H1 (cell line): ENCODE data around the gene GJA8. TPM values are rescaled to one million over a fixed set of nuclear protein-coding genes. Genes with fewer than 3 reads are reported as not detected.
"Not testable (repeated sequence)": the region's sequence is repeated elsewhere in the genome, so short reads cannot be mapped to it uniquely, and the experiment has no call there.

ENCODE experiments used
- CTCF ChIA-PET: fragments of 300-600 bp; sonication (Branson Sonifier 250); formaldehyde crosslinking; loops from one replicate; lab custom pipeline; 2021; ENCODE audit not compliant: partially characterized antibody; lab: Charles Lee
- POLR2A ChIA-PET: fragments of 300-600 bp; sonication (Branson Sonifier 250); formaldehyde crosslinking; loops from one replicate; lab custom pipeline; 2021; ENCODE audit warnings: inconsistent platforms; ENCODE audit not compliant: partially characterized antibody; lab: Charles Lee
- DNase-seq, 2 experiments: peaks; one replicate each; pipeline versions ENCODE4 v3.0.0 to v3.0.0-alpha.2; 2010 to 2022; ENCODE audit warnings: low spot score in 2 of 2, low read depth in 1 of 2, mixed read lengths in 1 of 2
- FAIRE-seq: peaks from 2 replicates; lab custom pipeline; 2011; peaks lifted over from hg19 to GRCh38; lab: Jason Lieb, UNC
- H2AFZ ChIP-seq: 2 replicates; pipeline ENCODE4 v1.8.1; 2012; ENCODE audit warnings: low read length, inconsistent platforms
- H2AK5ac ChIP-seq: 2 replicates; pipeline ENCODE4 v1.6.1; 2013; ENCODE audit warnings: low read depth, low read length
- H2BK120ac ChIP-seq: replicated peaks from 2 replicates; pipeline ENCODE3; 2013; ENCODE audit warnings: low read depth, low read length, inconsistent platforms
- H2BK12ac ChIP-seq: 2 replicates; pipeline ENCODE4 v1.6.1; 2013; ENCODE audit warnings: low read depth, low read length
- H2BK15ac ChIP-seq: 2 replicates; pipeline ENCODE4 v1.6.1; 2013; ENCODE audit warnings: low read length
- H2BK20ac ChIP-seq: 2 replicates; pipeline ENCODE4 v1.6.1; 2013; ENCODE audit warnings: low read length
- H2BK5ac ChIP-seq: 2 replicates; pipeline ENCODE4 v1.6.1; 2013; ENCODE audit warnings: low read depth, low read length
- H3K14ac ChIP-seq: 2 replicates; pipeline ENCODE4 v1.6.1; 2013; ENCODE audit warnings: inconsistent platforms; ENCODE audit not compliant: insufficient read length
- H3K18ac ChIP-seq: 2 replicates; pipeline ENCODE4 v1.6.1; 2013; ENCODE audit warnings: low read length; ENCODE audit errors: extremely low read depth
- H3K23ac ChIP-seq: 2 replicates; pipeline ENCODE4 v1.6.1; 2013; ENCODE audit warnings: inconsistent platforms; ENCODE audit not compliant: insufficient read length
- H3K23me2 ChIP-seq: 2 replicates; pipeline ENCODE4 v1.6.1; 2013; ENCODE audit warnings: low read depth, low read length
- H3K27ac ChIP-seq: 2 replicates; pipeline ENCODE4 v1.6.1; 2011; ENCODE audit warnings: low read depth, low read length, inconsistent platforms
- H3K27me3 ChIP-seq, 4 experiments: replicated peaks in 1 of 4; 1 replicate in 1 of 4; 2 replicates in 3 of 4; pipeline versions ENCODE4 v1.6.1 to v1.8.1; 2011 to 2013; ENCODE audit warnings: low read length in 3 of 4, mild to moderate bottlenecking in 3 of 4, inconsistent platforms in 2 of 4, mixed read lengths in 2 of 4, moderate library complexity in 1 of 4; ENCODE audit not compliant: control insufficient read depth in 3 of 4, insufficient read depth in 3 of 4; ENCODE audit errors: extremely low read depth in 1 of 4
- H3K36me3 ChIP-seq, 4 experiments: 2 replicates each; pipeline versions ENCODE4 v1.6.1 to v1.8.1; 2011 to 2013; ENCODE audit warnings: mild to moderate bottlenecking in 4 of 4, low read length in 3 of 4, moderate library complexity in 2 of 4, control low read depth in 1 of 4, inconsistent platforms in 1 of 4; ENCODE audit not compliant: insufficient read depth in 4 of 4, control insufficient read depth in 2 of 4
- H3K4ac ChIP-seq: replicated peaks from 2 replicates; pipeline ENCODE3; 2013; ENCODE audit warnings: low read length, low read depth, mixed read lengths, inconsistent platforms; ENCODE audit not compliant: insufficient read length
- H3K4me1 ChIP-seq, 4 experiments: replicated peaks in 1 of 4; 1 replicate in 1 of 4; 2 replicates in 3 of 4; pipeline versions ENCODE4 v1.6.1 to v1.8.1; 2011 to 2013; ENCODE audit warnings: low read length in 3 of 4, inconsistent platforms in 2 of 4, mixed read lengths in 1 of 4; ENCODE audit not compliant: insufficient read depth in 4 of 4, control insufficient read depth in 3 of 4
- H3K4me2 ChIP-seq, 2 experiments: 2 replicates each; pipeline versions ENCODE4 v1.6.1 to v1.8.1; 2011 to 2013; ENCODE audit warnings: low read depth in 2 of 2, low read length in 2 of 2, control low read depth in 1 of 2, inconsistent platforms in 1 of 2, mild to moderate bottlenecking in 1 of 2; ENCODE audit not compliant: insufficient read depth in 1 of 2
- H3K4me3 ChIP-seq, 4 experiments: fragments of 200-600, 300-600 bp in 1 of 4; sonication (generic), shearing (Covaris generic), sonication (Bioruptor Twin) in 1 of 4; 2 replicates each; pipeline versions ENCODE4 v1.5.1 to v1.8.1; 2011 to 2016; ENCODE audit warnings: low read length in 4 of 4, low read depth in 3 of 4, control low read depth in 2 of 4, inconsistent platforms in 2 of 4, mild to moderate bottlenecking in 2 of 4, mixed read lengths in 1 of 4, moderate library complexity in 1 of 4; ENCODE audit not compliant: insufficient read depth in 2 of 4; ENCODE audit errors: extremely low read depth in 1 of 4
- H3K56ac ChIP-seq: replicated peaks from 2 replicates; pipeline ENCODE3; 2013; ENCODE audit warnings: low read depth, mild to moderate bottlenecking, mixed read lengths, low read length, inconsistent platforms; ENCODE audit not compliant: insufficient read length
- H3K79me1 ChIP-seq: 2 replicates; pipeline ENCODE4 v1.6.1; 2013; ENCODE audit warnings: low read depth, low read length, control low read depth
- H3K79me2 ChIP-seq, 2 experiments: 2 replicates each; pipeline versions ENCODE4 v1.6.1 to v1.8.1; 2012 to 2013; ENCODE audit warnings: low read length in 2 of 2, mild to moderate bottlenecking in 2 of 2, inconsistent platforms in 1 of 2; ENCODE audit not compliant: insufficient read depth in 2 of 2, control insufficient read depth in 1 of 2
- H3K9ac ChIP-seq, 4 experiments: replicated peaks in 1 of 4; 1 replicate in 1 of 4; 2 replicates in 3 of 4; pipeline versions ENCODE4 v1.6.1 to v1.8.1; 2011 to 2013; ENCODE audit warnings: low read depth in 3 of 4, low read length in 3 of 4, control low read depth in 2 of 4, mild to moderate bottlenecking in 2 of 4, moderate library complexity in 2 of 4, inconsistent platforms in 1 of 4; ENCODE audit errors: extremely low read depth in 1 of 4
- H3K9me3 ChIP-seq, 2 experiments: 2 replicates each; pipeline versions ENCODE4 v1.6.1 to v1.8.1; 2012 to 2013; ENCODE audit warnings: mild to moderate bottlenecking in 2 of 2, moderate library complexity in 2 of 2, control low read depth in 1 of 2, inconsistent platforms in 1 of 2, low read depth in 1 of 2, low read length in 1 of 2, mixed read lengths in 1 of 2; ENCODE audit not compliant: insufficient read depth in 2 of 2
- H4K20me1 ChIP-seq, 2 experiments: replicated peaks in 1 of 2; 2 replicates each; pipeline versions ENCODE3 to v1.8.1; 2011 to 2013; ENCODE audit warnings: inconsistent platforms in 2 of 2, low read length in 2 of 2, mild to moderate bottlenecking in 1 of 2; ENCODE audit not compliant: insufficient read depth in 2 of 2, control insufficient read depth in 1 of 2
- H4K5ac ChIP-seq: 2 replicates; pipeline ENCODE4 v1.6.1; 2013; ENCODE audit warnings: low read length, low read depth, mixed read lengths, inconsistent platforms; ENCODE audit not compliant: insufficient read length
- H4K8ac ChIP-seq: 2 replicates; pipeline ENCODE4 v1.8.0; 2013; ENCODE audit warnings: mild to moderate bottlenecking, moderate library complexity, low read length, inconsistent platforms; ENCODE audit not compliant: insufficient read depth; ENCODE audit errors: extremely low read depth
- H4K91ac ChIP-seq: replicated peaks from 2 replicates; pipeline ENCODE3; 2013; ENCODE audit warnings: low read length, mixed read lengths, inconsistent platforms; ENCODE audit not compliant: insufficient read length
- CREB1 ChIP-seq: IDR thresholded peaks from 2 replicates; pipeline ENCODE4 v1.6.1; 2012; ENCODE audit warnings: inconsistent platforms
- KDM4A ChIP-seq: IDR thresholded peaks from one replicate; pipeline ENCODE4 v1.7.1; 2012; ENCODE audit warnings: low read depth, mild to moderate bottlenecking, moderate library complexity, low read length, inconsistent platforms; ENCODE audit not compliant: severe bottlenecking
- MAX ChIP-seq: IDR thresholded peaks from 2 replicates; pipeline ENCODE4 v1.6.1; 2012; ENCODE audit warnings: inconsistent platforms
- PHF8 ChIP-seq: fragments of 200-600 bp; sonication (generic); conservative IDR thresholded peaks from 2 replicates; pipeline ENCODE4 v1.7.1; 2012; ENCODE audit warnings: low read depth, mild to moderate bottlenecking, inconsistent platforms, low read length, moderate library complexity
- POLR2A ChIP-seq, 2 experiments: IDR thresholded peaks; 1 replicate in 1 of 2; 2 replicates in 1 of 2; pipeline ENCODE4 v1.6.1; 2011; ENCODE audit warnings: low read depth in 2 of 2, low read length in 2 of 2, mild to moderate bottlenecking in 2 of 2; ENCODE audit errors: control extremely low read depth in 1 of 2
- POLR2AphosphoS5 ChIP-seq: IDR thresholded peaks from 2 replicates; pipeline ENCODE4 v1.6.1; 2011; ENCODE audit warnings: low read depth, low read length
- TAF1 ChIP-seq: IDR thresholded peaks from 2 replicates; pipeline ENCODE4 v1.6.1; 2011; ENCODE audit warnings: mild to moderate bottlenecking, low read depth, low read length
- TBP ChIP-seq: IDR thresholded peaks from 2 replicates; pipeline ENCODE4 v1.6.1; 2011; ENCODE audit warnings: low read depth, low read length, improper control_type of control experiment
- WGBS, 2 experiments: shearing (Covaris generic) in 1 of 2; methylation state at CpG; one replicate each; pipeline versions ENCODE4 v1.1.6 to v1.1.7; 2013 to 2015; ENCODE audit warnings: low lambda C conversion rate in 2 of 2, mixed read lengths in 2 of 2, inconsistent platforms in 1 of 2, low coverage in 1 of 2, missing lambda C conversion rate in 1 of 2; ENCODE audit not compliant: insufficient replicate concordance in 2 of 2, insufficient coverage in 1 of 2, insufficient read length in 1 of 2; ENCODE audit errors: extremely low coverage in 1 of 2, missing lambda C conversion rate in 1 of 2; 5-methylcytosine and 5-hydroxymethylcytosine counted together
- polyA plus RNA-seq, 7 experiments: library from polyadenylated mRNA; depleted of rRNA in 3 of 7; stranded (reverse) in 5 of 7; unstranded in 2 of 7; fragments of >200 nt in 5 of 7; fragments of 200-250 nt in 2 of 7; gene quantifications; 1 replicate in 5 of 7; 2 replicates in 1 of 7; 4 replicates in 1 of 7; pipeline versions ENCODE4 v1.2.1 to v1.2.3, GENCODE V29; 2011 to 2013; ENCODE audit warnings: missing spikeins in 2 of 7, mixed read lengths in 2 of 7
- total RNA-seq: library from RNA; stranded (reverse); fragmentation: NEBNext Ultra II Directional; extraction: Animal tissue kit (Norgen Biotek cat#: 25700); gene quantifications from 2 replicates; pipeline ENCODE4 v1.2.1, GENCODE V29; 2021

GJA8 gene
- total and polyA plus RNA-seq, 2 of the 8 experiments (the other 6 are each of a cell fraction or from before 2014, with no cell fraction given): not detected

DNA sequence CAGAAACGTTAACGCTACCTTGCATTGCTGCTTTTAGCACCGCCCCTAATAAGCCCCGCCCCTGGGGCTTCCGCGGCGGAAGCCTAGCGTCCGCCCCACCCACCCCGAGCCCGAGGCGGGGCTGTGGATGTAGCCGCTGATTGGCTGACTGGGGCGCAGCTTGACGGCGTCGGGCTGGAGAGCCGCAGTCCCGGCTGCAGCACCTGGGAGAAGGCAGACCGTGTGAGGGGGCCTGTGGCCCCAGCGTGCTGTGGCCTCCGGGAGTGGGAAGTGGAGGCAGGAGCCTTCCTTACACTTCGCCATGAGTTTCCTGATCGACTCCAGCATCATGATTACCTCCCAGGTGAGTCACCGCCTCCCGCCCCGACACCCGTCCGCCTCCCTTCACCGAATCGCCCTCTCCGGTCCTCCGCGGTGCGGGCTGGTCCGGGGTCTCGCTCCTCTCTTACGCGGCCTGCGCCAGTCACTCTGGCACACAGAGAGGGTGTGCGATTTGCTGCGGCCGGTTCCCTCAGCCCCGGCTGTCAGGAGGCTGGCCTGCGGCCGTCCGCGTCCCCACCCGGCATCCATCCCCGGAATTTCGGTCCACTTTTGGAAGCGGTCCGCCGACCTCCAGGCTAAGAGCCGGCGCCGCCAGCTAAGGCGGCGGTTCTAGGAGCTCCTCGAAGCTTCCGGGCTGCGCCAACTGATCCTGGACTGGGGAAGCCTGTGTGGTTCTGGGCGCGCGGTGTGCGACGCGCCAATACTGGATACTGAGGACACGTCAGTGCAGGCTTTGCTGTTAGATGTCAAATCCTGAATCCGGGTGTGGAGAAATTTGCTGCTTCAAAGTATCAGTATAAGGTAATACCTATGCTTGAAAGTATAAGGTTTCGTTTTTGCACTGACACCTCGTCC is 25.9 kb downstream of the GJA8 start, which contains the start of gene GPR89B:
TSS of gene GPR89B (plus strand) at position 185 of the 897 bp plus-strand sequence. CDS start at position 302, 117 bp downstream.
- H3K4me1 ChIP-seq, H3K79me1 ChIP-seq, H4K8ac ChIP-seq, H3K18ac ChIP-seq, H3K56ac ChIP-seq, H3K27me3 ChIP-seq, H2BK120ac ChIP-seq, H2BK12ac ChIP-seq, H2BK20ac ChIP-seq, H4K91ac ChIP-seq, CTCF ChIA-PET, H3K27ac ChIP-seq, H3K79me2 ChIP-seq, H3K36me3 ChIP-seq, FAIRE-seq, H3K14ac ChIP-seq, H2BK15ac ChIP-seq, H4K5ac ChIP-seq, H3K23me2 ChIP-seq: not testable (repeated sequence)
- Histone ChIP-seq H3K4me3 (peak within 1 kb of the TSS; percentile 51 to 78 (median 58)), H3K4me2 (peak within 1 kb of the TSS; percentile 39 to 55; a peak in 3 of 4 replicates), H3K9ac (peak within 1 kb of the TSS; percentile 56 to 63 (median 56))
- 2% methylated on average over 37 of the region's 72 CpGs; no CpG with 5 or more reads in 1 of the 2 experiments for WGBS, 2 experiments
- TF ChIP-seq POLR2AphosphoS5: peak; percentile 89
- peak; percentile 85 to 87 for TF ChIP-seq POLR2A (IDR thresholded peaks at IDR 0.05; ENCODE audit: control extremely low read depth in 1 of 2, low read depth in 2 of 2, low read length in 2 of 2)
- TF ChIP-seq PHF8: peak; percentile 74
- peak; percentile 83 for TF ChIP-seq CREB1
- peak; percentile 41 for TF ChIP-seq KDM4A
- TF ChIP-seq TAF1: peak; percentile 90
- peak; percentile 82 for TF ChIP-seq TBP
- TF ChIP-seq MAX: peak; percentile 46; the same call in 1 of the 2 replicates
- TF ChIP-seq, all 59 proteins: peak for 8; not testable (repeated sequence) for 51
- POLR2A ChIA-PET, H4K20me1 ChIP-seq, H2BK5ac ChIP-seq, H3K23ac ChIP-seq, H3K4ac ChIP-seq, H2AK5ac ChIP-seq, H2AFZ ChIP-seq, H3K9me3 ChIP-seq: not testable (repeated sequence)
- DNase-seq: peak; percentile 64 to 90
